ENCODE measurements around the gene RAB40C.

Gene RAB40C

GRCh38 chr16:619476-620100 is 29.7 kb downstream of the RAB40C start:
- Histone ChIP-seq H4K20me1 (ENCODE audit: insufficient read depth, low read length, poor library complexity, severe bottlenecking) (no peaks in the 10 kb centered on the region), H3K9me2 (replicated peaks; ENCODE audit: low read depth, low read length) (no peaks in the 10 kb centered on the region), H2AFZ (ENCODE audit: low read length) (no peak overlapping the region), H3K4me1 (ENCODE audit: insufficient read depth, low read length, poor library complexity, severe bottlenecking) (no peaks in the 10 kb centered on the region), H3K4me2 (ENCODE audit: low read depth, low read length, poor library complexity, severe bottlenecking) (no peak overlapping the region), H3K4me3 (ENCODE audit: low read length, poor library complexity, severe bottlenecking) (no peak overlapping the region), H3K27me3 (ENCODE audit: insufficient read depth, low read length, poor library complexity, severe bottlenecking) (no peaks in the 10 kb centered on the region), H3K36me3 (ENCODE audit: insufficient read depth, low read length) (no peaks in the 10 kb centered on the region), H3F3A (ENCODE audit: low read depth) (no peaks in the 10 kb centered on the region), H3K9ac (ENCODE audit: low read depth, low read length, poor library complexity, severe bottlenecking) (no peak overlapping the region), H3K79me2 (ENCODE audit: insufficient read depth, low read length) (no peaks in the 10 kb centered on the region), H3K9me3 (ENCODE audit: insufficient read depth, low read depth, low read length) (no peaks in the 10 kb centered on the region)
- no peak for TF ChIP-seq EZH2phosphoT487 (IDR thresholded peaks at IDR 0.05; ENCODE audit: borderline replicate concordance)
- no peak for TF ChIP-seq CTCF (conservative IDR thresholded peaks at IDR 0.05; ENCODE audit: low read length)

GRCh38 chr16:620700-621525 is 31.0 kb downstream of the RAB40C start:
- H3K4me2 ChIP-seq (ENCODE audit: low read depth, low read length, poor library complexity, severe bottlenecking) = no peak overlapping the region
- no peak overlapping the region for H2AFZ ChIP-seq (ENCODE audit: low read length)
- TF ChIP-seq EZH2phosphoT487 (IDR thresholded peaks at IDR 0.05; ENCODE audit: borderline replicate concordance) (no peak), CTCF (conservative IDR thresholded peaks at IDR 0.05; ENCODE audit: low read length) (no peak)
- H3K9ac ChIP-seq (ENCODE audit: low read depth, low read length, poor library complexity, severe bottlenecking) = no peak overlapping the region
- no peaks in the 10 kb centered on the region for H3K27me3 ChIP-seq (ENCODE audit: insufficient read depth, low read length, poor library complexity, severe bottlenecking)
- no peak overlapping the region for H3K4me3 ChIP-seq (ENCODE audit: low read length, poor library complexity, severe bottlenecking)
- no peaks in the 10 kb centered on the region for H4K20me1 ChIP-seq (ENCODE audit: insufficient read depth, low read length, poor library complexity, severe bottlenecking)
- H3K36me3 ChIP-seq (ENCODE audit: insufficient read depth, low read length) = no peaks in the 10 kb centered on the region
- no peaks in the 10 kb centered on the region for H3K4me1 ChIP-seq (ENCODE audit: insufficient read depth, low read length, poor library complexity, severe bottlenecking)
- H3K9me2 ChIP-seq (replicated peaks; ENCODE audit: low read depth, low read length) = no peaks in the 10 kb centered on the region
- no peaks in the 10 kb centered on the region for H3K79me2 ChIP-seq (ENCODE audit: insufficient read depth, low read length)
- no peaks in the 10 kb centered on the region for H3K9me3 ChIP-seq (ENCODE audit: insufficient read depth, low read depth, low read length)
- no peaks in the 10 kb centered on the region for H3F3A ChIP-seq (ENCODE audit: low read depth)

- no peaks in the 10 kb centered on the region for H3K9me3 ChIP-seq (ENCODE audit: insufficient read depth, low read depth, low read length)
- no peaks in the 10 kb centered on the region for H3F3A ChIP-seq (ENCODE audit: low read depth)
- H3K9me2 ChIP-seq (replicated peaks; ENCODE audit: low read depth, low read length) = no peaks in the 10 kb centered on the region
- H3K27me3 ChIP-seq (ENCODE audit: insufficient read depth, low read length, poor library complexity, severe bottlenecking) = no peaks in the 10 kb centered on the region
- H3K4me2 ChIP-seq (ENCODE audit: low read depth, low read length, poor library complexity, severe bottlenecking) = no peak overlapping the region
- no peak overlapping the region for H3K4me3 ChIP-seq (ENCODE audit: low read length, poor library complexity, severe bottlenecking)
- H2AFZ ChIP-seq (ENCODE audit: low read length) = no peak overlapping the region
- no peaks in the 10 kb centered on the region for H3K79me2 ChIP-seq (ENCODE audit: insufficient read depth, low read length)
- H3K9ac ChIP-seq (ENCODE audit: low read depth, low read length, poor library complexity, severe bottlenecking) = no peak overlapping the region
- TF ChIP-seq EZH2phosphoT487 (IDR thresholded peaks at IDR 0.05; ENCODE audit: borderline replicate concordance) (no peak), CTCF (conservative IDR thresholded peaks at IDR 0.05; ENCODE audit: low read length) (no peak)
- H4K20me1 ChIP-seq (ENCODE audit: insufficient read depth, low read length, poor library complexity, severe bottlenecking) = no peaks in the 10 kb centered on the region
- H3K36me3 ChIP-seq (ENCODE audit: insufficient read depth, low read length) = no peaks in the 10 kb centered on the region
- H3K4me1 ChIP-seq (ENCODE audit: insufficient read depth, low read length, poor library complexity, severe bottlenecking) = no peaks in the 10 kb centered on the region
These were observed 31.8 kb downstream of the RAB40C start for GRCh38 chr16:621526-622105.

Data from Loucy (cell line).